Vagina (tissue), 2 donors: Measurements from ENCODE around the gene NIPAL3.

Experiments
- CTCF ChIP-seq, 3 experiments: fragments of 450-650 bp in 2 of 3; fragments of 200-600 bp in 1 of 3; sonication (generic) in 1 of 3; IDR thresholded peaks; one replicate each; pipeline ENCODE4 v1.5.1; 2017 to 2019; ENCODE audit warnings: antibody characterized with exemption in 3 of 3, mild to moderate bottlenecking in 2 of 3, moderate library complexity in 2 of 3
- POLR2A ChIP-seq, 2 donors: fragments of 450-650 bp; IDR thresholded peaks; one replicate each; pipeline ENCODE4 v1.6.1; 2017; ENCODE audit warnings: antibody characterized with exemption in 2 of 2, mild to moderate bottlenecking in 2 of 2, moderate library complexity in 2 of 2
- POLR2AphosphoS5 ChIP-seq, 2 donors: sonication (generic); formaldehyde crosslinking; IDR thresholded peaks; one replicate each; pipeline ENCODE4 v1.9.0; 2017; ENCODE audit warnings: antibody characterized with exemption in 2 of 2, mild to moderate bottlenecking in 2 of 2, low read depth in 1 of 2; ENCODE audit not compliant: insufficient read depth in 1 of 2

- no peak for TF ChIP-seq CTCF (IDR thresholded peaks at IDR 0.05)
- no peak for TF ChIP-seq POLR2A (IDR thresholded peaks at IDR 0.05)
- no peak for TF ChIP-seq POLR2AphosphoS5 (IDR thresholded peaks at IDR 0.05; ENCODE audit: insufficient read depth in 1 of 2, low read depth in 1 of 2)
Measured at GRCh38 chr1:24386241-24386640, 29.4 kb upstream of the NIPAL3 start.
